Measurements from ENCODE around the gene LIN7B. TPM values are rescaled to one million over a fixed set of nuclear protein-coding genes. Genes with fewer than 3 reads are reported as not detected.

The LIN7B gene
- total RNA-seq, 1 donor from 2014 or later = 9.8 TPM

DNA sequence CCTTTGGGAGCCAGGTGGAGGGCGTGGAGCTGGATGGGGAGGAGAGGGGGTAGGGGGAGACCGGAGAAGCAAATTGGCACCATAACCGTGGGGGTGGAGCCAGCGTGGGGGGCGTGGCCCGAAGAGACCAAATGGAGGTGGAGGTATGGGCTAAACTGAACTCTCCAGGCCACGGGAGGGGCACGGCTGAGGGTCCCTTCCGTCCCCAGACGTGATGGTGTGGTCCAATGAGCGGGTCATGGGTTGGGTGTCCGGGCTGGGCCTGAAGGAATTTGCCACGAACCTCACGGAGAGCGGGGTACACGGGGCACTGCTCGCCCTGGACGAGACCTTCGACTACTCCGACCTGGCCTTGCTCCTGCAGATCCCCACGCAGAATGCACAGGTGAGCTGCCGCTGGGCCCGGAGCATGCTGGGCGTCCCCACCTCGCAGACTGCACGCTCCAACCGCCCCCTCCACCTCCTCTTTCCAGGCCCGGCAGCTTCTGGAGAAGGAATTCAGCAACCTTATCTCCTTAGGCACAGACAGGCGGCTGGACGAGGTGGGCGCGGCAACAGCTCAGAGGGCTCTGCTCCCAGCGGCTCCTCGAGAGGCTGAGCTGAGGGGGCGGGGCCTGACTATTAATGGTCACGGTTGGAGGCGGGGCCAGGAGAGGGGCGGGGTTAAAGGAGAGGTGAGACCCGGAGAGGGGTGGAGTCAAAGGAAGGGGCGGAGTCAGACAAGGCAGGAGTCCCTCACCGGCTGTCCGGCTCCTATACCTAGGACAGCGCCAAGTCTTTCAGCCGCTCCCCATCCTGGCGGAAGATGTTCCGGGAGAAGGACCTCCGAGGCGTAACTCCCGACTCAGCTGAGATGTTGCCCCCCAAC is 34.8 kb downstream of the LIN7B start:
- Mint-ChIP-seq H3K4me3 (peak overlapping the region; percentile 89), H3K4me1 (peaks cover 35% of the 10 kb centered on the region), H3K36me3 (no peaks in the 10 kb centered on the region), H3K27ac (peak overlapping the region; percentile 96), H3K27me3 (ENCODE audit: low read depth) (no peaks in the 10 kb centered on the region), H3K9me3 (peaks cover 1% of the 10 kb centered on the region)
- TF ChIP-seq, protein P1, sequence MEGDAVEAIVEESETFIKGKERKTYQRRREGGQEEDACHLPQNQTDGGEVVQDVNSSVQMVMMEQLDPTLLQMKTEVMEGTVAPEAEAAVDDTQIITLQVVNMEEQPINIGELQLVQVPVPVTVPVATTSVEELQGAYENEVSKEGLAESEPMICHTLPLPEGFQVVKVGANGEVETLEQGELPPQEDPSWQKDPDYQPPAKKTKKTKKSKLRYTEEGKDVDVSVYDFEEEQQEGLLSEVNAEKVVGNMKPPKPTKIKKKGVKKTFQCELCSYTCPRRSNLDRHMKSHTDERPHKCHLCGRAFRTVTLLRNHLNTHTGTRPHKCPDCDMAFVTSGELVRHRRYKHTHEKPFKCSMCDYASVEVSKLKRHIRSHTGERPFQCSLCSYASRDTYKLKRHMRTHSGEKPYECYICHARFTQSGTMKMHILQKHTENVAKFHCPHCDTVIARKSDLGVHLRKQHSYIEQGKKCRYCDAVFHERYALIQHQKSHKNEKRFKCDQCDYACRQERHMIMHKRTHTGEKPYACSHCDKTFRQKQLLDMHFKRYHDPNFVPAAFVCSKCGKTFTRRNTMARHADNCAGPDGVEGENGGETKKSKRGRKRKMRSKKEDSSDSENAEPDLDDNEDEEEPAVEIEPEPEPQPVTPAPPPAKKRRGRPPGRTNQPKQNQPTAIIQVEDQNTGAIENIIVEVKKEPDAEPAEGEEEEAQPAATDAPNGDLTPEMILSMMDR (IDR thresholded peaks at IDR 0.05; ENCODE audit: unreplicated experiment) = no peak
- peak; percentile 100 for DNase-seq (ENCODE audit: low spot score in 2 of 2, unreplicated experiment in 2 of 2)

DNA sequence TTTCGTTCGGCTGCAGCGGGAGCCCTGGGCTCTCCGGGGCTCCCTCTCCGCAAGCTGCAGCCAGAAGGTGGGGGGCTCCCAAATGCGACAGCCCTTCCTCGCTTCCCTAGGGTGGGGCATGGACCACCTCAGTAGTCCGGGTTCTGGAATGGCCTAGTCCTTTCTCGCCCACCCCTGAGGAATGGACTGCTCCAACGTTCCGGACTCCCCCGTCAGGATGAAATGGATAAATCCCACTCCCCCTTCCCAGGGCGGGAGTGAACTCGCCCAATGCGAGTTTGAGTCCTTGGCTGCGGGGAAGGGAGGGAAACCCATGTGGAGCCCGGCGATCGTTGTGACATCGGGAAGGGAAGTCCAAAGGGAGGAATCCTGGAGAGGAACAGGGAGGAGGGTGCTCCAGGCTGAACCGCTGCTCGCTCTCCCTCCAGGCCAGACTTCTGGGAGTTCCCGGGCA is 35.5 kb downstream of the LIN7B start:
- Mint-ChIP-seq H3K27ac (peak overlapping the region; percentile 96), H3K4me3 (peak overlapping the region; percentile 89), H3K36me3 (no peaks in the 10 kb centered on the region), H3K27me3 (ENCODE audit: low read depth) (no peaks in the 10 kb centered on the region), H3K4me1 (peaks cover 35% of the 10 kb centered on the region), H3K9me3 (peaks cover 8% of the 10 kb centered on the region)
- TF ChIP-seq, protein P1 (IDR thresholded peaks at IDR 0.05; ENCODE audit: unreplicated experiment) = no peak
- peak in 1 of 2 experiments; percentile 79 for DNase-seq (ENCODE audit: low spot score in 2 of 2, unreplicated experiment in 2 of 2)

DNA sequence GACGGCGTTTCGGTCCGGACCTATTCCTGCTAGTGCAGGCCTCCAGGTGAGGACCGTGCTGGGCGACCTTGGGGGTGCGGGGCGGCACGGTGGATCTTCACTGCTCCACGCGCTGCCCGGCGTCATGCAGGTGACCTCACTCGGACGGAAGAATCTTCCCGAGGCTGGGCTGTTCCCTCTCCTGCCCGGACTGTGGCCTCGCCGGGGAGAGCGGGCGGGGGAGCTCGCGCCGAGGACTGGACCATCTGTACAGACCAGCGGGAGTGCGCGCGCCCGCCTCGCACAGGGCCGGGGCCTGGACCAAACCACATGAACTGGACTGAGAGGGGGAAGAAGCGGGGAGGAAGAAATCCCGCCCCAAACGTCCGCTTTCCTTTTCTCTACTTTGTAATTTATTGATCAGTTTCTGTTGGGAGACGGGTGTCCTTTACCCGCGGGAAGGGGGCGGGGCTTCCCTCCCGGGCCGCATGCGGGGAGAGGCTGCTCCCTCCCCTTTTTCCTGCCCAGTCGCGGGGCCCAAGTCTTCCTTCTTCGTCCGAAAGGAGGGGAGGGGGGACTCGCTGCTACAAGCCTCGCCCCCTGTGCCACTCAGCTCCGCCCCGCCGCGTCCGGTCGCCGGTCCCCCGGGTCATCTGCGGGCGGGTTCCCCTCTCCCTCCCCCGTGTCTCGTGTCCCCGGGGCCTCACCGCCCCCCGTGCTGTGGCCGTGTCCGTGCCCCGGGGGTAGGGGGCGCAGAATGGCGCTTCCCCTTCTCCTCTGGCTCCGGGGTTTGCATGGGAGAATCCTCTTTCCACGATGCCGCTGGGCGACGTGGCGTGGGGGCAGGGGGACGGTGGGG is 36.2 kb downstream of the LIN7B start:
- Mint-ChIP-seq H3K4me1 (peaks cover 35% of the 10 kb centered on the region), H3K9me3 (peaks cover 10% of the 10 kb centered on the region), H3K27me3 (ENCODE audit: low read depth) (no peaks in the 10 kb centered on the region), H3K4me3 (peak overlapping the region; percentile 89), H3K27ac (peak overlapping the region; percentile 96), H3K36me3 (no peaks in the 10 kb centered on the region)
- TF ChIP-seq, protein P1 (IDR thresholded peaks at IDR 0.05; ENCODE audit: unreplicated experiment) = no peak
- peak; percentile 78 to 88 for DNase-seq (ENCODE audit: low spot score in 2 of 2, unreplicated experiment in 2 of 2)

DNA sequence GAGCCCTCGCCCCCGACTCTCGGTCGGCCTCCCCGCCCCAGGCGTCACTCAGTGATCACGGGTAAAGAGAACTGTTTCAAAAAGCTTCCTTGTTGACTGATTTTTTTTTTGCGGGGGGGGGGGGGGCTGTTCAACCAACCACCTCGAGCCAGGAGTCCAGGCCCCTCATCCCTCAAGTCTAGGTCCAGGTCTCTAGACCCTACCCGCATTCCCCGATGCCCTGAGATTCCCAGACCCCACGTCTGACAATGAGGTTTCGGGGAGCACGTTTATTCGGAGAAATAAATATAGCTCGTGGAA is 36.7 kb downstream of the LIN7B start:
- Mint-ChIP-seq H3K27me3 (ENCODE audit: low read depth) (no peaks in the 10 kb centered on the region), H3K4me3 (peak overlapping the region; percentile 89), H3K36me3 (no peaks in the 10 kb centered on the region), H3K9me3 (peaks cover 10% of the 10 kb centered on the region), H3K27ac (no peak overlapping the region), H3K4me1 (peaks cover 35% of the 10 kb centered on the region)
- TF ChIP-seq, protein P1 (IDR thresholded peaks at IDR 0.05; ENCODE audit: unreplicated experiment) = no peak
- no peak for DNase-seq (ENCODE audit: low spot score in 2 of 2, unreplicated experiment in 2 of 2)

DNA sequence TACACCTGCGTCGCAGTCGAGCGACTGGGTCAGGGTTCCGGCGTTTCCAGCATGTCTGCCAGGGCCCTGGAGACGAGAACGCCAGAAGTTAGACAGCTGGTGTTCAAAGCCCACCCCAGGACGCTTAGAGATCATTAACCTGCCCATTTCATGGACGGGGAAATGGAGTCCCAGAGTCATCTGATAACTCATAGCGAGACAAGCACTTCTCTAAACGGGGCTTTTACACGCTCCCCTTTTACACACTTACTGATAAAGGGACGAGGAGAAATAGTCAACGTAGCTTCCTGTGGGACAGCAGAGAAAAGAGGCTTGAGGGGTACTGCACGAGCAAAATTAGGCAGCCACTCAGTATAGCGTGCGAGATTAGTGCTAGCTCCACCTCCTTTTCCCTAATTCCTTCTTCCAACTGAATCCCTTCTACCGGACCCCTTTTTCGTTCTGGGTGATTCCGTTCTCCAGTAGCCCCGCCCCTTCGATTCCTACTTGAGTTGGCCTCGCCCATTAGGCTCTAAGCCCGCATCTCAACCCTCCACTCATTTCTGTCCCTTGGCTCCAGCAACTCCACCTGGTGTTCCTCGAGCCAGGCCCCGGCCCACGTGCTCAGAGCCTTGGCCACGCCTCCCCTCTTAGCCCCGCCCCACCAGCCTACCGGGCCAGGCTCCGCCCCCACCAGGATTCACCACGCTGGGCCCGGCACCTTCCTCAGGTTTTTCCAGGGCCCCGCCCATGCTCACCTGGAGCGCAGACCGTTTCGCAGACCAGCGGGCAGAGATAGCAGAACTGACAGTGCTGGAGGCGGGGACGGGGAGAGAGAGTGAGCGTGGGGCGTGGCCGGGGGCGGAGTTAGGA is 37.3 kb downstream of the LIN7B start:
- Mint-ChIP-seq H3K36me3 (no peaks in the 10 kb centered on the region), H3K27me3 (ENCODE audit: low read depth) (no peaks in the 10 kb centered on the region), H3K27ac (peak overlapping the region; percentile 82), H3K4me1 (peaks cover 35% of the 10 kb centered on the region), H3K9me3 (peaks cover 10% of the 10 kb centered on the region), H3K4me3 (peak overlapping the region; percentile 89)
- DNase-seq (ENCODE audit: low spot score in 2 of 2, unreplicated experiment in 2 of 2) = peak in 1 of 2 experiments; percentile 74
- TF ChIP-seq, protein P1 (IDR thresholded peaks at IDR 0.05; ENCODE audit: unreplicated experiment) = no peak

Data from mesothelial cell of epicardium (in vitro differentiated cells).